Measurements from ENCODE around the gene ZNF431.
"Not testable (repeated sequence)": the region's sequence is repeated elsewhere in the genome, so short reads cannot be mapped to it uniquely, and the experiment has no call there.

Gene ZNF431

DNA sequence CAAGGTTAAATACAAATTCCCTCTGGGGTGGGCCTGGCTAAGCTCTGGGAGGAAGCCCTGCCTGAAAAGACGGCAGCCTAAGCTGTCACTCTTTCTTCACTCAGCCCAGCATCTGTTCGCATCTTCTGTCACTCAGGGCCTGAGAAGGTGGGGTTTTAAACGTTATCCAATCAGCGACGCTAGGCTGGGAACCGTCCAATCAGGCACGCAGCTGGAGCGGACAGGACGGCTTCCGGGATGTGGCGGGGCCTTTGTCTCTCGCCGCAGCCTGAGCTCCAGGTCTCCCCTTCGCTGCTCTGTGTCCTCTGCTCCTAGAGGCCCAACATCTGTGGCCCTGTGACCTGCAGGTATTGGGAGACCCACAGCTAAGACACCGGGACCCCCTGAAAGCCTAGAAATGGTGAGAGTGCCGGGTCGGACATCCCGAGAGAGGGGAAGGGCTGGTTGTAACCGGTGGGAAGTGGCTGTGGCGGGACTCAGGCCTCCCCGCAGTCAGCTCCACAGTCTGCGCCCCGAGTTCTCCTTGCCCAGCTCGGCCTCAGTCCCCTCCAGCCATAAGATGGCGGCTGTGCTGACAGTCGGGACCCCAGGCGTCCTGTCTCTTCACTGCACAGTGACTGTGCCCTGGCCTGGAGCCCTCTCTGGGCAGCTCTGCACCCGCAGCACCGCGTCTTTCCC lies at the start of gene ZNF431:
Gene ZNF431 (plus strand): TSS at position 254 of the 678 bp plus-strand sequence. CDS start 144 bp downstream, at position 398.
- peak; percentile 97 for DNase-seq

DNA sequence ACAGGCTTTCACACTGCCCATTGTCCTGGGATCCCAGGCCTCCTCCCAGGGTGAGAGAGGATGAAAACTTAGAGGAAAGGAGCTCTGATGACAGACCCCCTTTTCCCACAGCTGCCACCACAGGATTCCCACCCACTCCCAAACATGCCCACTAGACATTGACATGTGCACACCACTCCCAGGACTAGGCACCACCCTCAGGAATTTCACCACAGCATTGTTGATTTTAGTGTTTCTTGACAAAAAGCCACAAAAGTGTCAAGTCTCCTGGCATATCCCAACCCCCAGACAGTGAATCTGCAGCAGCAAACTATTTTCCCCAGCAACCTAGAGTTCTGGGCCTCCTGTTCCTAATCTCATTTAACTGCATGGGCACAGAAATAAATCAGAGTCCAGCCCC lies 49.7 kb upstream of the ZNF431 start:
- DNase-seq = no peak

DNA sequence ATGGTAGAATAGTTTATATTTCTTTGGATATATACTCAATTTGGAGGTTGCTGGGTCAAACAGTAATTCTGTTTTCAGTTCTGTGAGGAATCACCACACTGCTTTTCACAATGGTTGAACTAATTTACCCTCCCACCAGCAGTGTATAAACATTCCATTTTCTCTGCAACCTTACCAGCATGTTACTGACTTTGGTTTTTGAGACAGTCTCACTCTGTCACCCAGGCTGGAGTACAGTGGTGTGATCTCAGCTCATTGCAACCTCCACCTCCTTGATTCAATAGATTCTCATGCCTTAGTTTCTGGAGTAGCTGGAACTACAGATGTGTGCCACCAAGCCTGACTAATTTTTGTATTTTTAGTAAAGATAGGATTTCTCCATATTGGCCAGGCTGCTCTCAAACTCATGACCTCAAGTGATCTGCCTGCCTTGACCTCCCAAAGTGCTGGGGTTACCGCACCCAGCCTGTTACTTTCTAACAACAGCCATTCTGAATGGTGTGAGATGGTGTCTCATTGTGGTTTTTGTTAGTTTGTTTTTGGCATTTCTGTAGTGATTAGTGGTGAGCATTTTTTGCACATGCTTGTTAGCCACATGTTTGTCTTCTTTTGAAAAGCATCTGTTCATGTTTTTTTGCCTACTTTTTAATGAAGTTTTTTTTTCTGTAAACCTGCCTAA lies 47.4 kb upstream of the ZNF431 start:
- DNase-seq = no peak

GRCh38 chr19:21098291-21098690 lies 43.5 kb upstream of the ZNF431 start:
- DNase-seq = no peak

- DNase-seq = no peak
These were observed 40.2 kb upstream of the ZNF431 start for GRCh38 chr19:21101521-21102242.

DNA sequence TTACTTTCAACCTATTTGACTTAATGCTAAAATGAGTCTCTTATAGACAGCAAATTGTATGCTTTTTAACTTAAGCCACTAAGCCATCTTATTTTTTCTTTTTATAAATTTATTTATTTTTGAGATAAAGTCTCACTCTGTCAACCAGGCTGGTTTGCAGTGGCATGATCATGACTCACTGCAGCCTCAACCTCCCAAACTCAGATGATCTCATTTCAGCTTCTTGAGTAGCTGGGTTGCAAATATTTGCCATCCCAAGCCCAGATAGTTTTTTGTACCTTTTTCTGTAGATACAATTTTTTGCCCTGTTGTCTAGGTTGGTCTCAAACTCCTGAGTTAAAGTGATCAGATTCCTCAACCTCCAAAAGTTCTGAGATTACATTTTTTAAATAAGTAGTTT lies 32.7 kb upstream of the ZNF431 start:
- no peak for DNase-seq

DNA sequence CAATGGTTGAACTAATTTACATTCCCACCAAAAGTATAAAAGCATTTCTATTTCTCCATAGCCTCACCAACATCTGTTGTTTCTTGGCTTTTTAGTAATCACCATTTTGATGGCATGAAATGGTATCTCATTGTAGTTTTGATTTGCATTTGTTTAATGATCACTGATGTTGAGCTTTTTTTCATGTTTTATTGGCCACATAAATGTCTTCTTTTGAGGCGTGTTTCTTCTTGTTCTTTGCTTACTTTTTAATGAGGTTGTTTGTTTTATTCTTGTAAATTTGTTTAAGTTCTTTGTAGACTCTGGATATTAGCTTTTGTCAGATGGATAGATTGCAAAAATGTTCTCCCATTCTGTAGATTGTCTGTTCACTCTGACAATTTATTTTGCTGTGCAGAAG lies 31.7 kb upstream of the ZNF431 start:
- DNase-seq = no peak

DNA sequence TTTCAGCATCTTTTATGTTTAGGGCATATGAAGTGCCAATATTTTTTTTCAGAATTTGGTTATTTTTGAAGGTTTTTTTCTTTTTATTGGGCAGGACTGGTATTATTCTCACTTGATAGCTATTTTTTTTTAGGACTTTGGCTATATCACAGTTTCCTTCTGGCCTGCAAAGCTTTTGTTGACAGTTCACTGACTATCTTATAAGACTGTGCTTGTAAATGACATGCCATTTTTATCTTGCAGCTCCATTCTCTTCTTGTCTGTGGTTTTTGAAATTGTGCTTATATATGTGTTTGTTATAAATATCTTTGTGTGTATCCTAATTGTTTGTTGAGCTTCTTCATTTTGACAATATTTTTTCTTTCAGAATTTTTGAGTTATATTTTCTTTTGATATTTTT lies 26.4 kb upstream of the ZNF431 start:
- no peak for DNase-seq

DNA sequence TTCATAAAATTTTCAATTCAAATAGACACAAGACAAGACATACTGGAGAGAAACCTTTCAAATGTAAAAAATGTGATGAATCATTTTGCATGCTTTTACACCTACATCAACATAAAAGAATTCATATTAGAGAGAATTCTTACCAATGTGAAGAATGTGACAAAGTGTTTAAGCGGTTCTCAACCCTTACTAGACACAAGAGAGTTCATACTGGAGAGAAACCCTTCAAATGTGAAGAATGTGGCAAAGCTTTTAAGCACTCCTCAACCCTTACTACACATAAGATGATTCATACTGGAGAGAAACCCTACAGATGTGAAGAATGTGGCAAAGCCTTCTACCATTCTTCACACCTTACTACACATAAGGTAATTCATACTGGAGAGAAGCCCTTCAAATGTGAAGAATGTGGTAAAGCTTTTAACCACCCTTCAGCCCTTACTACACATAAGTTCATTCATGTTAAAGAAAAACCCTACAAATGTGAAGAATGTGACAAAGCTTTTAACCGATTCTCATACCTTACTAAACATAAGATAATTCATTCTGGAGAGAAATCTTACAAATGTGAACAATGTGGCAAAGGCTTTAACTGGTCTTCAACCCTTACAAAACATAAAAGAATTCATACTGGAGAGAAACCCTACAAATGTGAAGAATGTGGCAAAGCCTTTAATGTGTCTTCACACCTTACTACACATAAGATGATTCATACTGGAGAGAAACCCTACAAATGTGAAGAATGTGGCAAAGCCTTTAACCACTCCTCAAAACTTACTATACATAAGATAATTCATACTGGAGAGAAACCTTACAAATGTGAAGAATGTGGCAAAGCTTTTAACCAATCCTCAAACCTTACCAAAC lies 24.6 kb upstream of the ZNF431 start:
- no peak for DNase-seq

DNA sequence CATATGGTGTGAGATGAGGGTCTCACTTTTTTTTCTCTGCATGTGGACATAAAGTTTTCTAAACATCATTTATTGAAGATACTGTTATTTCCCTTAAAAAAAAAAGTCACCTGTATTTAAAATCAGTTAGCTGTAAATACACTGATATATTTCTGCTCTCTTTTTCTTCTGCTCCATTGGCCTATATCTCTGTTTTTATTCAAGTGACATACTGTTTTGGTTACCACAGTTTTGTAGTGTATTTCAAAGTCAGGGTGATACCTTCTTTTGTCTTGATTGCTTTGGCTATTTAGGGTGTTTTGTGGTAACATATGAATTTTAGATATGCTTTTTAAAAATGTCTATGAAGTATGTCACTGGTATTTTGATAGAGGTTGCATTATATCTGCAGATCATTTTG lies 15.8 kb upstream of the ZNF431 start:
- no peak for DNase-seq

DNA sequence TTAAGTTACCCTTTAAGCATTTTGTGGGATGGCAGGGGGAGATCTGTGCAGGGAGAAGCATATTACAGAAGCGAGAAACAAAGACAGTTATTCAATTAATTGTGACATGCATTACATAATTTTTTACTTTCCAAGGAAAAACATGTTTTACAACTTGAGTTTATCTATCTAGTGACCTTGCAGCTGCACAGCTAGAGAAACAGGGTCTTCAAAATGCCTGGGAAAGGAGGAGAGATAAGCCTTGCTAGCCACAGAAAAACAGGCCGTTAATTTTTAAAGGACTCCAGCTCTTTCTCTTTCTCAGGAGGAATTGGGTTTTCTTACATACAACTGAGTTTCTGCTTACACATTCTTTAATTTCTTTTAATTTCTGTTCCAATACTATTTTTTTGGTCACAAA lies 14.8 kb upstream of the ZNF431 start:
- DNase-seq = no peak

DNA sequence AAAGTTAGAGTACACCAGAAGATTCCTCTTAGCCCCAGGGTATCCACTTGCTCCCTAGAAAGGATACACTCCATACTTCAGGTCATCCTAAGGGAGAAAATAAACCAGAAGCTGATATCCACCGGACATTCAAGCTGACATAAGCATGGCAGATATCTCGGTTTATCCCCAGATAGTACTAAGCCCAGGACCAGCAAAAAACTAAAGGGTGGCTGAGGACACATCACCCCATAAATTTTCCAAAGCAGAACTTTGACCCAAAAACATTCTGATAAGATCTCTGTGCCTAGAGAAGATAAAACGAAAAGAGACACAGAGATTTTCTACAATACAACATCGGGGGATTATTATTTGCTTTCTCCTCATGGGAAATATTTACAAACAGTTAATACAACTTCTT lies 13.9 kb upstream of the ZNF431 start:
- no peak for DNase-seq

GRCh38 chr19:21128901-21129698 lies 12.7 kb upstream of the ZNF431 start:
- no peak for DNase-seq

GRCh38 chr19:21130097-21130775 lies 11.6 kb upstream of the ZNF431 start:
- no peak for DNase-seq

DNA sequence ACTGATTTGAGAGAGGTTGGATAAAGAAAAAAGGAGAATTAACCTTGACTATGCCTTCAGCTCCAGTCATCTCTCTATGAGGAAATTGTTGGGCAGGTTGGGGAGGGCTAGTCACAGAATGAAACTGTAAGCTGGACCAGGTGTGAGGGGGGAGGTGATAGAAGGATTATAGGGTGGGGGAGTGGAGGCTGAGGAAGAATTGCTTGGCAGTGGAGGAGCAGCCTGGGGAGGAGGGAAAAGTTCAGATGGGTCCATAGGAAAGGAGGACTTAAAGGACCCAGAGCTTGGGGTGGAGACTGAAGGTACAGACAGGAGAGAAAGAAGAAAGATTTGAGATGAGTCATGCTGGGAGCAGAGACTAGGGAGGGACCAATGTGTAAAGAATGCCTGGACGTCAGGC lies 8.2 kb upstream of the ZNF431 start:
- no peak for DNase-seq

GRCh38 chr19:21134934-21135366 lies 6.9 kb upstream of the ZNF431 start:
- no peak for DNase-seq

GRCh38 chr19:21135433-21135832 lies 6.4 kb upstream of the ZNF431 start:
- no peak for DNase-seq

GRCh38 chr19:21138130-21138529 lies 3.7 kb upstream of the ZNF431 start:
- DNase-seq = no peak

GRCh38 chr19:21141006-21141405 lies 834 bp upstream of the ZNF431 start:
- not testable (repeated sequence) for DNase-seq

GRCh38 chr19:21143428-21143827 lies 1.6 kb downstream of the ZNF431 start:
- no peak for DNase-seq

DNA sequence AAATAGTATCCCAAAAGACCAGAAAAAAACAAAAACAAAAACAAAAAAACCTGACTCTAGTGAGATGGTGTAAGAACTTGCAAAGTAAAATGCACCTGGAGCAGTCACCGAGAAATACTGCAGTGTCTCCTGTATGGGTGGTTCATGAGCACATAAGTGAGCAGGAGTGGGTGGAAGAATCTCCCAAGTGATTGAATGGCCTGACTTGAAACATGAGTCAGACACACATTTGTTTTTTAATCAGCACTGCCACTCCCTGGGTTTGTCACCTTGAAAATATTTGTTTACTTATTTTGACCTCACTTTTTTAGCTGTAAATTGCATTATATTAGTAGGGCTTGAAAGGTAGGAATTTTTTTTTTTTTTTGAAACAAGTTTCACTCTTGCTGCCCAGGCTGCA lies 2.0 kb downstream of the ZNF431 start:
- no peak for DNase-seq

- no peak for DNase-seq
These were observed 5.7 kb downstream of the ZNF431 start for GRCh38 chr19:21147540-21147939.

Measured in midbrain (tissue), 1 donor.